Uterus (tissue), 2 donors: Measurements from ENCODE around the gene CAMTA1.
"Not testable (repeated sequence)": the region's sequence is repeated elsewhere in the genome, so short reads cannot be mapped to it uniquely, and the experiment has no call there.

Experiments used
- POLR2A ChIP-seq, 2 donors: fragments of 450-650 bp; IDR thresholded peaks; one replicate each; pipeline ENCODE4 v1.6.1; 2016; ENCODE audit warnings: antibody characterized with exemption in 2 of 2, mild to moderate bottlenecking in 1 of 2, moderate library complexity in 1 of 2
- TF ChIP-seq, protein P1 (sequence below), 4 experiments: fragments of 200-600 bp in 2 of 4; fragments of 450-650 bp in 2 of 4; sonication (generic) in 2 of 4; IDR thresholded peaks; one replicate each; pipeline ENCODE4 v1.5.1; 2016 to 2019; ENCODE audit warnings: antibody characterized with exemption in 4 of 4, mild to moderate bottlenecking in 2 of 4, moderate library complexity in 1 of 4

DNA sequence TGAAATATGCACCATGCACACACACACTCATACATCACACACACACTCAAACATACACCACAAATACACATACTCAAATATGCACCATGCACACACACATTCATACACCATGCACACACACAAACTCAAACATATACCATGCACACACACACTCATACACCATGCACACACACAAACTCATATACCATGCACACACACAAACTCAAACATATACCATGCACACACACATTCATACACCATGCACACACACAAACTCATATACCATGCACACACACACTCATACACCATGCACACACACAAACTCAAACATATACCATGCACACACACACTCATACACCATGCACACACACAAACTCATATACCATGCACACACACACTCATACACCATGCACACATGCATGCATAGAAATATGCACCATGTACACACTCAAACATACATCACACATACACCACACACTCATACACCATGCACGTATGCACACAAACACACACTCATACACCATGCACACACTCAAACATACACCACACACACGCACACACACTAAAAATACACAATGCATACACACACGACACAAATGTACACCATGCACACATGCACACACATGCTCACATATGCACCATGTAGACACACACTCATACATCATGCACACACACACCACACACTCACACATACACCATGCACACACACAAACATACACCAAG lies 362.5 kb downstream of the CAMTA1 start:
- TF ChIP-seq, protein P1, sequence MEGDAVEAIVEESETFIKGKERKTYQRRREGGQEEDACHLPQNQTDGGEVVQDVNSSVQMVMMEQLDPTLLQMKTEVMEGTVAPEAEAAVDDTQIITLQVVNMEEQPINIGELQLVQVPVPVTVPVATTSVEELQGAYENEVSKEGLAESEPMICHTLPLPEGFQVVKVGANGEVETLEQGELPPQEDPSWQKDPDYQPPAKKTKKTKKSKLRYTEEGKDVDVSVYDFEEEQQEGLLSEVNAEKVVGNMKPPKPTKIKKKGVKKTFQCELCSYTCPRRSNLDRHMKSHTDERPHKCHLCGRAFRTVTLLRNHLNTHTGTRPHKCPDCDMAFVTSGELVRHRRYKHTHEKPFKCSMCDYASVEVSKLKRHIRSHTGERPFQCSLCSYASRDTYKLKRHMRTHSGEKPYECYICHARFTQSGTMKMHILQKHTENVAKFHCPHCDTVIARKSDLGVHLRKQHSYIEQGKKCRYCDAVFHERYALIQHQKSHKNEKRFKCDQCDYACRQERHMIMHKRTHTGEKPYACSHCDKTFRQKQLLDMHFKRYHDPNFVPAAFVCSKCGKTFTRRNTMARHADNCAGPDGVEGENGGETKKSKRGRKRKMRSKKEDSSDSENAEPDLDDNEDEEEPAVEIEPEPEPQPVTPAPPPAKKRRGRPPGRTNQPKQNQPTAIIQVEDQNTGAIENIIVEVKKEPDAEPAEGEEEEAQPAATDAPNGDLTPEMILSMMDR (IDR thresholded peaks at IDR 0.05) = not testable (repeated sequence)
- TF ChIP-seq POLR2A (IDR thresholded peaks at IDR 0.05) = not testable (repeated sequence)
